22Rv1 (cell line): ENCODE data around the gene ERP44.

Experiments
- CTCF ChIP-seq: fragments of 450-650 bp; IDR thresholded peaks from 2 replicates; pipeline ENCODE4 v1.5.1; 2017; ENCODE audit warnings: mild to moderate bottlenecking
- ZFX ChIP-seq: fragments of 450-650 bp; IDR thresholded peaks from 2 replicates; pipeline ENCODE4 v1.6.1; 2017; ENCODE audit warnings: antibody characterized with exemption, borderline replicate concordance

- TF ChIP-seq CTCF (no peak), ZFX (no peak)
These were observed 167.5 kb downstream of the ERP44 start for GRCh38 chr9:99931155-99931840.
